ENCODE data around the gene SPINK4.

GRCh38 chr9:33197279-33198152 lies 42.5 kb upstream of the SPINK4 start:
- TF ChIP-seq GATA2 (IDR thresholded peaks at IDR 0.05; ENCODE audit: low read depth, low read length) (no peak), GATA3 (IDR thresholded peaks at IDR 0.05; ENCODE audit: low read depth, low read length) (no peak)
